Activated T-cell treated with anti-CD3 and anti-CD28 coated beads for 48 hours (primary cell): ENCODE measurements around the gene ZSCAN1.

ENCODE experiments used
- DNase-seq: peaks from one replicate; pipeline ENCODE4 v3.0.0-alpha.2; 2020; ENCODE audit warnings: low read depth

Gene ZSCAN1

DNA sequence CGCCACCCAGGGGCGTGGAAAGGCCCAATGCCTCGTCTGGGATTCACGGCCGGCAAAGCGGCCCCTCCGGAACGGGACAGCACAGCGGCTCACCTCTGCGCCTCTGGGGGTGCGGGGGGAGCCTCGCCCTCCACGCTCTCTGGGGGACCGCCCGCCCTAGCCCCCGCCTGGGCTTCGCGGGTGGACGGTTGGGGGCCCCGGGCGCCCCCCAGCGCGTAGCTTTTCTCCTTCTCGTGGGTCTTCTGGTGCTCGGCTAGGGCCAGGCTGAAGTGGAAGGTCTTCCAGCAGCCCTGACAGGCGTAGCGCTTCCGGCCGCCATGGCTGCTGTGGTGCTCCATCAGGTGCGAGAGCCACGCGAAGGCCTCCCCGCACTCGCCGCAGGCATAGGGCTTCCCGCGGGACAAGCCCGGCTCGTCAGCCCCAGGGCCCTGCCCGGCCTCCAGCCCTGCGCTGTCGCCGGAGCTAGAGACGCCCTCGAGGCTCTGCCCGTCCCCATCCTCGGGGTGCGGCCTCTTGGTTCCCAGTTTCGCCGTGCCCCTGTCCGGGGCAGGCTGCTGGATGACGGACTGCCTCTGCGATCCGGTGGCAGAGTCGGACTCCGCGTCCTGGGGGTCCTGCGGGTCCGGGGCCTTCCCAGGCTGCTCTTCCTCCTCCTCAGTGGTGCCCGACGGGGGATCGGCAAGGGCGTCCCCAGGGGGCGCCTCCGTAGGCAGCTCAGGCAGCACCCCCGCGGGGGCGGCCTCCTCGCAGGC is 50.9 kb downstream of the ZSCAN1 start:
- no peak for DNase-seq

GRCh38 chr19:58085348-58085875 is 51.6 kb downstream of the ZSCAN1 start:
- DNase-seq = no peak

DNA sequence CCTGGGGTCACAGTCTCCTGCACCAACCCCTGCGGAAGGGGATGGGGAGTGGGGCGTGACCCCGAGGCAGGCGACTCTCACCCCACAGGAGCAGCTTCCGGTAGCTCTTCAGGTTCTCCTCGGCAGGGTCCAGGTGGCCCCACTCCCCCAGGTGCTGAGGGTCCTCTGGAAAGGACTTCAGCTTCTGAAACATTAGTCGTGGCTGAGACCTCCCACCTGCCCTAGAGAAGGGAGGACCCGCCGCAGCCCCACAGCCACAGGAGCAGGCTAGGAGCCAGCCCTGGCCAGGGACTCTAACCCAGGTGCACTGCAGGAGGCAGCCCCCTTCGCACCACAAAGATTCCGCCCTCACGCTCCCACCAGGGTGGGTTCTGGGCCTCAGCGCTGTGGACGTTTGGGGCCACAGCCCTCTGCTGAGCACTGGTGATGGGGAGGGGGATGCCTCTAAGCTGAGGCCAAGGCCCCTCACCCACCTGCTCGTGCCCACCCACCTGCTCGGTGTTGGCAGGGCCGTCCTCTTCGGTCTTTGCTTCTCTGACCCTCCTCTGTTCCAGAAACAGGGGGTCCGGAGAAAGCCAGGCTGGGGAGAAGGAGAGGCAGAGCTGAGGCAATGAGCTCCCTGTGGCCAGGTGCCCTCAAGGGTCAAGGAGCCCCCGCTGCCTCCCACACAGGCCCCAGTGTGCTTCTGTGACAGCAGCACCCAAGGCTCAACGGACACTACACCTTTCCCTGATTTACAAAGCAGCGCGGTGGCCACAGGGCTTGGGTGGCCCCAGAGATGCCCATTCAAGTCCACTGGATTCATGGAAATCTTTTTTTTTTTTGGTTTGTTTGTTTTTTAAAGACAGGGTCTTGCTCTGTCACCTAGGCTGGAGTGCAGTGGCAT is 53.2 kb downstream of the ZSCAN1 start:
- no peak for DNase-seq

DNA sequence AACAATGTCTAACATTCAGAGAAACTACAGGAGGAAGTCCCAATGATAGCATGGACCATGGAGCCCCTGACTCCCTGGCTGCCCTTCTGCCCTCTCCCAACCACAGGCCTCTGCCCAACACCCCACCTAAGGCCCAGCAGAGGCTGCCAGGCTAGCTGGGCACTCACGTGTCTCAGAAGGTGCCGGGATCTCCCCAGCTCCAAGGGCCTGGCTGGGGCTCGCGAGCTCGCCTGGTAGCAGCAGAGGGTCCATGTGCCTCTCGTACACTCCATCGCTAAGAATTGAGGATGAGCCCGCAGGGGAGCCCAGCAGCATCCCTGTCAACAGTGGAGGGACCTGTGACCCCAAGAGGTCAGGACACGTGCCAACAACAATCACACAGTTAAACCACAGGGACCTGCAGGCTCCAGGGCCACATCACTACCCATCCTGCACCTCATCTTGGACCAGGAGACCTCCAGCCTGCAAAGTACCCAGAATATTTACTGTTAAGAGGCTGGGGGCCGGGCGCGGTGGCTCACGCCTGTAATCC is 54.8 kb downstream of the ZSCAN1 start:
- DNase-seq = no peak

GRCh38 chr19:58089846-58090245 is 56.0 kb downstream of the ZSCAN1 start:
- no peak for DNase-seq

GRCh38 chr19:58091251-58091995 is 57.6 kb downstream of the ZSCAN1 start:
- no peak for DNase-seq

GRCh38 chr19:58093071-58093470 is 59.2 kb downstream of the ZSCAN1 start:
- DNase-seq = no peak

- DNase-seq = no peak
Observed at GRCh38 chr19:58095328-58095727, 61.5 kb downstream of the ZSCAN1 start.

DNA sequence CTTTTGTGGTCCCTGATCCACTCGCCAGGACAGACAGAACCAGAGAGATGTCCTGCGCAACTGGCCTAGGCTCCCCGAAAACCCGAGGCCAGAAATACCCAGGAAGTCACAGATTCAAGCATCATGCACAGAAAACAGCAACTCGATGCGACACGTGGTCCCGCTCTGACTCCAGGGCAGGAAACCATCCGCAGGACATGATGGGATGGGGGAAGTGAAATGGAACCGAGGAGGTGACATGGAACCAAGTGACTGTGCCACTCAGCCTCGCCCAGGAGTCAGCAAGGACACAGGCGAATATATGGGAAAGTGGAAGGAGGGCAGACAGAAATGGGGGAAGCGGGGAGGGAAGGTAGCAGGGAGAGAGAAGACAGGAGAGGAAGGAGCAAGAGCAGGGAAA is 63.1 kb downstream of the ZSCAN1 start:
- DNase-seq = no peak

- no peak for DNase-seq
Observed at GRCh38 chr19:58097349-58097748, 63.5 kb downstream of the ZSCAN1 start.

- DNase-seq = peak; percentile 90
Observed at GRCh38 chr19:58097781-58098681, 64.2 kb downstream of the ZSCAN1 start, which contains the start of gene ZSCAN18. TSS of gene ZSCAN18 (minus strand) at chr19:58098231. CDS start at chr19:58090267, 7,964 bp downstream.

GRCh38 chr19:58098682-58098998 is 64.8 kb downstream of the ZSCAN1 start:
- no peak for DNase-seq
